Stomach smooth muscle (tissue), 2 donors: ENCODE results near the gene CCT5.
"Not testable (repeated sequence)": the region's sequence is repeated elsewhere in the genome, so short reads cannot be mapped to it uniquely, and the experiment has no call there.

Experiments used
- H3K27ac ChIP-seq: one replicate; pipeline ENCODE4 v1.7.0; 2013; ENCODE audit warnings: mild to moderate bottlenecking, low read length, inconsistent platforms
- H3K27me3 ChIP-seq, 2 donors: one replicate each; pipeline ENCODE4 v1.7.0; 2013; ENCODE audit warnings: low read length in 2 of 2; ENCODE audit not compliant: insufficient read depth in 2 of 2, control insufficient read depth in 1 of 2
- H3K36me3 ChIP-seq, 2 donors: one replicate each; pipeline ENCODE4 v1.7.0; 2013; ENCODE audit warnings: low read length in 2 of 2; ENCODE audit not compliant: control insufficient read depth in 2 of 2, insufficient read depth in 2 of 2
- H3K4me1 ChIP-seq: one replicate; pipeline ENCODE4 v1.7.0; 2013; ENCODE audit warnings: low read length; ENCODE audit not compliant: control insufficient read depth, insufficient read depth
- H3K4me3 ChIP-seq, 2 donors: one replicate each; pipeline ENCODE4 v1.7.0; 2013; ENCODE audit warnings: low read length in 2 of 2
- H3K9ac ChIP-seq, 2 donors: one replicate each; pipeline ENCODE4 v1.7.0; 2013; ENCODE audit warnings: low read length in 2 of 2, mild to moderate bottlenecking in 1 of 2
- H3K9me3 ChIP-seq, 2 donors: one replicate each; pipeline ENCODE4 v1.7.0; 2013; ENCODE audit warnings: low read length in 2 of 2; ENCODE audit not compliant: control insufficient read depth in 2 of 2
- donor health status: healthy.
- donor health status: Pancreatic carcinoma.

The CCT5 gene

DNA sequence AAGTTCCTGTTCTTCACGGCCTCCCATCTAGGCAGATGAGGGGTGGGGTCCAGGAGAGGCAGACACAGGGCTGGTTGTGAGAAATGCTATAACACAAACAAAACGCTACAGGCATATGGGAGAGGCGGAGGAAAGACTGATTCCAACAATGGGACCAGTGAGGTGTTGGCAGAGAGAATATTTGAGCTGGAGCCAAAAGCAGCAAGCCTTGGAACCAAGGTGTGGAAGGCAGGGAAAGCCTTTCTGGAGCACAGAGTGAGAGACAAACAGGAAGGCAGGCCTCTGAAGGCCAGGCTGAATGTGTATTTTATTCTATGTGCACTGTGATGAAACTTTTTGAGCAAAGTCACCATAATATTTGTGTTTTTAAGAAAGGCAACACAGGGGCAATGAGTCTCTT is 3.3 kb upstream of the CCT5 start:
- Histone ChIP-seq H3K9me3 (no peaks in the 10 kb centered on the region), H3K27ac (no peak overlapping the region), H3K27me3 (no peaks in the 10 kb centered on the region), H3K4me1 (peaks cover 20% of the 10 kb centered on the region), H3K36me3 (no peaks in the 10 kb centered on the region), H3K4me3 (no peak overlapping the region), H3K9ac (no peak overlapping the region)

DNA sequence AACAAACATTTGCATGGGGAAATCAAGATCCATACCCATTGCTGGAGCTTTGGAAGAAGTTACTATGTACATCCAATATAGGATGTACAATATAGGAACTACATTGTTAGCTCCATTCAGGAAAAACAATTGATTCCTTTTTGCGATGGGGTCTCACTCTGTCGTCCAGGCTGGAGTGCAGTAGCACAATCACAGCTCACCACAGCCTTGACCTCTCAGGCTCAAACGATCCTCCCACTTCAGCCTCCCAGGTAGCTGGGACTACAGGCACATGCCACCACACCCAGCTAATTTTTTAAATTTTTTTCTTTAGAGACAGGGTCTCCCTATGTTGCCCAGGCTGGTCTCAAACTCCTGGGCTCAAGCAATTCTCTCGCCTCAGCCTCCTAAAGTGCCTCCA is 2.9 kb upstream of the CCT5 start:
- H3K27ac ChIP-seq, H3K4me3 ChIP-seq, H3K27me3 ChIP-seq, H3K36me3 ChIP-seq, H3K9me3 ChIP-seq, H3K9ac ChIP-seq: not testable (repeated sequence)
- peaks cover 23% of the 10 kb centered on the region for H3K4me1 ChIP-seq

DNA sequence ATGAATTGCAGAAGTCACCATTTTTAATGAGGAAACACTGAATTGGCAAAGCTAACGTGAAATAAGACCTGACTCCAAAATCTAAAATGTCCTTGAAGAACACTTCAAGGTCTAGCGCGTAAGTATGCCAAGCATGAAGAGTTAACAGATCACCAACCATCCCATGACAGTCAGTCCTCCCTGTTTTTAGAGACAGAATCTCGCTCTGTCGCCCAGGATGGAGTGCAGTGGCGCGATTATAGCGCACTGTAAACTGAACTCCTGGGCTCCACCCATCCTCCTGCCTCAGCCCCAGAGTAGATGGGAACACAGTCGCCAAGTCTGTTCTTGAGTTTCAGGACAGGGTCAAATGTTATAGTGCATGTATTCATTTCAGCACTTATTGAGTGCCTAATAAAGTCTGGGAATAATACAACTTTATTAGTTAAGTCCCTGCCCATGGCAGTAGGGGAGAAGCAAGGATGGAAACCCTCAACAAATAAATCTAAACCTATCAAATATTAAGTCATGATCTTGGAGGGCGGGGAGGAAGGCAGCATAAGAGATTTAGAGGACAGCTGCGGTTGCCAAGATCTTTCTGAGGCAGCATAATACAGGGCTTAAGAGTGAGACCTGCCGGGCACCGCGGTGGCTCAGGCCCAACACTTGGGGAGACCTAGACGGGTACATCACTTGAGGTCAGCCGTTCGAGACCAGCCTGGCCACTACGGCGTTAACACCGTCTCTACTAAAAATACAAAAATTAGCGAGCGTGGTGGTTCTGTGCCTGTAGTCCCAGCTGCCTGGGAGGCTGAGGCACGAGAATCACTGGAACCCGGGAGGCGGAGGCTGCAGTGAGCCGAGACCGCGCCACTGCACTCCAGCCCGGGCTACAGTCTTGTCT is 1.5 kb upstream of the CCT5 start:
- H3K4me3 ChIP-seq = peak overlapping the region; percentile 96 to 97
- H3K36me3 ChIP-seq = peaks cover 0 to 2% of the 10 kb centered on the region in 2 donors
- H3K4me1 ChIP-seq = peaks cover 25% of the 10 kb centered on the region
- H3K27ac ChIP-seq = peak overlapping the region; percentile 90
- H3K27me3 ChIP-seq = no peaks in the 10 kb centered on the region
- H3K9me3 ChIP-seq = no peaks in the 10 kb centered on the region
- H3K9ac ChIP-seq = peak overlapping the region; percentile 58 to 66

DNA sequence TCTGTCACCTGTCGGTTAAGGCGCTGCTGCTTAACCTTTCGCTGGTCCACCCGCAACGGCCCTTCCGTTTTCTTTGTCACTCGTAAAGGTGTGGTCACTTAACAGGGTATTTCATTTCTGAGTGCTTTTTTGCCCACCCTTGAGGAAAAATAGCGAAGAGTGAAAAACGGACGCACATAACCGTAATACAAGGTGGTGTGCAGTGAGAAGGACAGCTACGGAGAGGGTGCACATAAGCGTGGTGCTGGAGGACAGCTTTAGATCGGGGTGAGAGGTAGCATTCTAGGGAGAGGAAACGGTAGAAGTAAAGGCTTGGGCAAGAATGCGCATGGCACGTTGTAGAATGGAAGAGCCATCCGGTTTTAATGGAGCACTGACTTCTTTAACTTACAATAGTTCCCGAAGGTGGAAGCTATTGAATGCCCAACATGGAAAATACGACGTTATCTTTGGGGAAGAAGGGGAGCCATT is 761 bp downstream of the CCT5 start:
- H3K9me3 ChIP-seq = no peaks in the 10 kb centered on the region
- H3K27me3 ChIP-seq = no peaks in the 10 kb centered on the region
- H3K36me3 ChIP-seq = peaks cover 7 to 14% of the 10 kb centered on the region in 2 donors
- H3K9ac ChIP-seq = peak overlapping the region; percentile 66 to 95
- peak overlapping the region; percentile 90 for H3K27ac ChIP-seq
- H3K4me3 ChIP-seq = peak overlapping the region; percentile 96 to 97
- H3K4me1 ChIP-seq = peaks cover 26% of the 10 kb centered on the region

DNA sequence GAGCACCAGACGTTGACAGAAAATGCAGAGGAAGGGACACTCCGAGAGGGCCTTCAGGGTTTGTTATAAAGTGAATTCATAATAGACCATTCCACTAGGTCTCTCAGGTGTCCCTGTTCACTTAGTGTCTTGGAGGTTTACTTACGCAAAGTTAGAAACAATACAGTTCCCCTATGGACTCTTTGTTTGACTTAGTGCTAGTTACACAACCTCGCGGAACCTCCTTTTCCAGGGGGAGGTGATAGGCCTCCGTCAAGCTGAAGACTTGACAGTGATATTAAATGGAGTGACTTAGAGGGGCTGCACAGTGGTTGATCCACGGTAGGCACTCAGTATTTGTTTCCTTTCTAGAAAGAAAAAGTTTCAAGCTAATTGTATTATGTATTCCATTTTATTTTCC is 1.3 kb downstream of the CCT5 start:
- peaks cover 26% of the 10 kb centered on the region for H3K4me1 ChIP-seq
- H3K27ac ChIP-seq = no peak overlapping the region
- peaks cover 10 to 19% of the 10 kb centered on the region in 2 donors for H3K36me3 ChIP-seq

DNA sequence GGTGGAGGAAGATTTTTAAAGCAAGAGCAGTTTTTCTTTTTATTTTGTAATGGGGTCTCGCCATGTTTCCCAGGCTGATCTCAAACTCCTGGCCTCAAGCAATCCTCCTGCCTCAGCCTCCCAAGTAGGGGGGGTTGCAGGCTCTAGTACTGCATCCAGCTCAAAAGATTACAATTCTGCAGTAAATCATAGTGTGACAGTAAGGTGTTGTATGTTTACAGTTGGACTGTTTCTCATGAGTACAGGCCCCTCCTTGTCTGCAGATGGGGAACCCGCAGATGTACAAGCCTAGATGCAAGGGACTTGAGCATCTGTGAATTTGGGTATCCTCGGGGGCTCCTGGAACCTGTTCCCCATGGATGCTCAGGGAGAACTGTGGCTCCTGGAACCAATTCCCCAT is 3.3 kb downstream of the CCT5 start:
- Histone ChIP-seq H3K27me3 (no peaks in the 10 kb centered on the region), H3K36me3 (peaks cover 27 to 38% of the 10 kb centered on the region in 2 donors), H3K27ac (no peak overlapping the region), H3K4me1 (peaks cover 26% of the 10 kb centered on the region), H3K9me3 (no peaks in the 10 kb centered on the region), H3K9ac (peak overlapping the region in 1 of 2 donors; percentile 2), H3K4me3 (no peak overlapping the region)

More for the DNA sequence above, 1.3 kb downstream of the CCT5 start:
- H3K9ac ChIP-seq = peak overlapping the region; percentile 66 to 95
- H3K4me3 ChIP-seq = peak overlapping the region; percentile 96 to 97
- no peaks in the 10 kb centered on the region for H3K27me3 ChIP-seq
- H3K9me3 ChIP-seq = no peaks in the 10 kb centered on the region

DNA sequence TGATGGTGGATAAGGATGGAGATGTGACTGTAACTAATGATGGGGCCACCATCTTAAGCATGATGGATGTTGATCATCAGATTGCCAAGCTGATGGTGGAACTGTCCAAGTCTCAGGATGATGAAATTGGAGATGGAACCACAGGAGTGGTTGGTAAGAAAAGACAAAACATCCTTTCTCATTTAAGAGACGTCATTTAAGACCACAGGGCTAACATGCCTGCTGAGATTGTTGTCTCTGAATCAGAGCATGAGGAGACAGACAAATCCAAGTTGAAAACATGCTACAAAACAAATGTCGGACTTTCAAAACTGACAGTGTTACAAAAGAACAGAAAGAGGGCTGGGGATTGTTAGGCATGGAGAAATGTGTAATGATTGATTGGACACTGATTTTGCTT is 4.6 kb downstream of the CCT5 start:
- H3K27ac ChIP-seq = no peak overlapping the region
- no peak overlapping the region for H3K4me3 ChIP-seq
- H3K9ac ChIP-seq = no peak overlapping the region
- no peaks in the 10 kb centered on the region for H3K9me3 ChIP-seq
- no peaks in the 10 kb centered on the region for H3K27me3 ChIP-seq
- H3K36me3 ChIP-seq = peaks cover 40 to 51% of the 10 kb centered on the region in 2 donors
- H3K4me1 ChIP-seq = peaks cover 19% of the 10 kb centered on the region

DNA sequence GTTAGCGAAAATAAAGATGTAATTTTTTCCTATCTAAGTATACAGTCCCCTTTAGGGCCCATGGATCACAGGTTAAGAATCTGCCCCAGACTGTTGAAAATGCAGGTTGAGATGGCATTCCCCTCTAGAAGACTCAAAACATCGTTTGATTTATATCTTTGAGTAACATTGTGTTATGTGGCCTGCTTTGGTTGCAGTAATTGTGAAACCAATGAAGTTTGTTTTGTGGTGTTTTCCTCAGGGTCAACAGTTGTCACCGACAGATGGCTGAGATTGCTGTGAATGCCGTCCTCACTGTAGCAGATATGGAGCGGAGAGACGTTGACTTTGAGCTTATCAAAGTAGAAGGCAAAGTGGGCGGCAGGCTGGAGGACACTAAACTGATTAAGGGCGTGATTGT is 7.8 kb downstream of the CCT5 start:
- peaks cover 3% of the 10 kb centered on the region for H3K4me1 ChIP-seq
- peaks cover 62 to 80% of the 10 kb centered on the region in 2 donors for H3K36me3 ChIP-seq
- no peaks in the 10 kb centered on the region for H3K9me3 ChIP-seq
- H3K4me3 ChIP-seq = no peak overlapping the region
- no peak overlapping the region for H3K9ac ChIP-seq
- no peak overlapping the region for H3K27ac ChIP-seq
- H3K27me3 ChIP-seq = no peaks in the 10 kb centered on the region

DNA sequence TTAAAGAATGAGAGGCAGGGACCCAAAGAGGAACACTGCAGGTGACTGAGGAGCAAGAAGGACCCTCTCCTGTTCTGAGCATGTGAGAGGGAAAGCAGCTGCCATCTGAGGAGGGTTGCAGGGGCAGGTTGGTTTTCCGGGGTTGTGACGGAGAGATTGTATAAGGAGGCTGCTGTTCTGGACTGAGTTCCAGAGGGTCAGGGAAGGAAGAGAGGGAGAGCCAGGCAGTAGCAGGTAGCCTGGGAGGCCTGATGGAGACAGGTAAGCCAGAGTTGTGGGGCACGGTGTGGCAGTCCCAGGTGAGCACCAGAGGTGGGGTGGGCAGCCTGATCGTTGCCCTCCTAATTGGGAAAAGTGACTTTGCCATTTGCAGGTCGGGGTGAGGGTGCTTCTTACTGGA is 9.8 kb downstream of the CCT5 start:
- H3K27ac ChIP-seq = no peak overlapping the region
- no peaks in the 10 kb centered on the region for H3K27me3 ChIP-seq
- no peak overlapping the region for H3K9ac ChIP-seq
- H3K4me3 ChIP-seq = no peak overlapping the region
- no peaks in the 10 kb centered on the region for H3K9me3 ChIP-seq
- H3K4me1 ChIP-seq = no peaks in the 10 kb centered on the region
- H3K36me3 ChIP-seq = peaks cover 73 to 87% of the 10 kb centered on the region in 2 donors

DNA sequence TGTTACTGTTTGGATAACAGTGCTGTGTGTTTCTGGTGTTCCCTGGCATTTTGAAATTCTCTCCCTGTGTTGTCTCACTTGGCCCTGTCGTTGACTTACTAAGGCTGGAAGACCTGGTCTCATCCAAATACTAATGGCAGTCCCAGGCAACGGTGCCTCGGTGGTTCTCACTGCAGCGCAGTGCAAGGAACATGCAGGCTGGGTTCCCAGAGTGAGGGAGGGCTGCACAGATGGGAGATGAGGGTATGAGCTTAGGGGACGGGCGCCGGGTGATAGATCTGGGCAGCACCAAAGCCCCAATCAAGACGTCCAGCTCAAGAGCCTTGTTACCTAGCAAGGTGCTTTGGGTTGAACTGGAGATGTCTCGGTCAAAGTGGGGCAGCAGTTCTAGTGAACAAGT is 11.0 kb downstream of the CCT5 start:
- no peak overlapping the region for H3K9ac ChIP-seq
- H3K4me1 ChIP-seq = no peaks in the 10 kb centered on the region
- H3K36me3 ChIP-seq = peaks cover 75 to 82% of the 10 kb centered on the region in 2 donors
- no peak overlapping the region for H3K4me3 ChIP-seq
- H3K27ac ChIP-seq = no peak overlapping the region
- no peaks in the 10 kb centered on the region for H3K9me3 ChIP-seq
- no peaks in the 10 kb centered on the region for H3K27me3 ChIP-seq
